ENCODE results near the gene DSN1. TPM values are rescaled to one million over a fixed set of nuclear protein-coding genes. Genes with fewer than 3 reads are reported as not detected.
A peak's percentile ranks its signal among the peaks of the same experiment; 100 is the strongest.

Gene DSN1
- total and polyA plus RNA-seq, 2 experiments from 2014 or later, result 19.4 to 26.4 TPM

GRCh38 chr20:36779656-36780025, 6.1 kb upstream of the DSN1 start:
- Histone ChIP-seq H2AFZ (no peak overlapping the region), H3K36me3 (ENCODE audit: insufficient read depth) (no peaks in the 10 kb centered on the region), H4K20me1 (replicated peaks; ENCODE audit: insufficient read depth) (no peaks in the 10 kb centered on the region; the same call in 1 of the 2 replicates), H3K9me2 (ENCODE audit: insufficient read depth) (no peaks in the 10 kb centered on the region), H3K79me2 (replicated peaks; ENCODE audit: insufficient read depth) (no peaks in the 10 kb centered on the region), H3K4me3 (no peak overlapping the region), H3K27me3 (ENCODE audit: insufficient read depth) (no peaks in the 10 kb centered on the region), H3K4me1 (ENCODE audit: insufficient read depth) (no peaks in the 10 kb centered on the region), H3F3A (replicated peaks; ENCODE audit: low read depth) (peaks cover 7% of the 10 kb centered on the region; the same call in 1 of the 2 replicates), H3K27ac (ENCODE audit: low read depth) (no peak overlapping the region), H3K4me2 (no peak overlapping the region)
- DNase-seq (ENCODE audit: low spot score), result peak; percentile 64
- H3K36me3 Mint-ChIP-seq (ENCODE audit: low read depth), result peaks cover 16% of the 10 kb centered on the region
- H3K27ac Mint-ChIP-seq, result peak overlapping the region; percentile 67
- H3K27me3 Mint-ChIP-seq (ENCODE audit: insufficient read depth, low read depth, poor library complexity), result peaks cover 18% of the 10 kb centered on the region
- no peak overlapping the region; the same call in 2 of the 3 replicates for H3K4me3 Mint-ChIP-seq
- peak; percentile 83 for ATAC-seq
- H3K4me1 Mint-ChIP-seq, result peaks cover 28% of the 10 kb centered on the region
- TF ChIP-seq JUNB (IDR thresholded peaks at IDR 0.05; ENCODE audit: unreplicated experiment) (no peak), EZH2 (IDR thresholded peaks at IDR 0.05; ENCODE audit: low read depth, unreplicated experiment) (no peak), CREB1 (CRISPR knock-in tag; IDR thresholded peaks at IDR 0.05; ENCODE audit: low read depth) (no peak), REST (IDR thresholded peaks at IDR 0.05; ENCODE audit: unreplicated experiment) (no peak), POLR2AphosphoS5 (IDR thresholded peaks at IDR 0.05; ENCODE audit: low read depth) (no peak), ZNF462 (CRISPR knock-in tag; IDR thresholded peaks at IDR 0.05) (no peak), STAT1 (IDR thresholded peaks at IDR 0.05; ENCODE audit: unreplicated experiment) (no peak)
- H3K9me3 Mint-ChIP-seq, result no peaks in the 10 kb centered on the region; the same call in 2 of the 3 replicates
